K562 treated with DMSO at 1 percent for 24 hours (cell line): ENCODE measurements around the gene CGREF1. TPM values are rescaled to one million over a fixed set of nuclear protein-coding genes. Genes with fewer than 3 reads are reported as not detected.

Experiments
- total RNA-seq: library from RNA; unstranded; fragments of 300-600 nt; gene quantifications from 2 replicates; pipeline ENCODE4 v1.2.3, GENCODE V29; 2022; ENCODE audit warnings: low read depth; ENCODE audit not compliant: insufficient read depth

Gene CGREF1, protein sequence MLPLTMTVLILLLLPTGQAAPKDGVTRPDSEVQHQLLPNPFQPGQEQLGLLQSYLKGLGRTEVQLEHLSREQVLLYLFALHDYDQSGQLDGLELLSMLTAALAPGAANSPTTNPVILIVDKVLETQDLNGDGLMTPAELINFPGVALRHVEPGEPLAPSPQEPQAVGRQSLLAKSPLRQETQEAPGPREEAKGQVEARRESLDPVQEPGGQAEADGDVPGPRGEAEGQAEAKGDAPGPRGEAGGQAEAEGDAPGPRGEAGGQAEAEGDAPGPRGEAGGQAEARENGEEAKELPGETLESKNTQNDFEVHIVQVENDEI
- total RNA-seq: 0.29 and 0.39 TPM in 2 replicates

DNA sequence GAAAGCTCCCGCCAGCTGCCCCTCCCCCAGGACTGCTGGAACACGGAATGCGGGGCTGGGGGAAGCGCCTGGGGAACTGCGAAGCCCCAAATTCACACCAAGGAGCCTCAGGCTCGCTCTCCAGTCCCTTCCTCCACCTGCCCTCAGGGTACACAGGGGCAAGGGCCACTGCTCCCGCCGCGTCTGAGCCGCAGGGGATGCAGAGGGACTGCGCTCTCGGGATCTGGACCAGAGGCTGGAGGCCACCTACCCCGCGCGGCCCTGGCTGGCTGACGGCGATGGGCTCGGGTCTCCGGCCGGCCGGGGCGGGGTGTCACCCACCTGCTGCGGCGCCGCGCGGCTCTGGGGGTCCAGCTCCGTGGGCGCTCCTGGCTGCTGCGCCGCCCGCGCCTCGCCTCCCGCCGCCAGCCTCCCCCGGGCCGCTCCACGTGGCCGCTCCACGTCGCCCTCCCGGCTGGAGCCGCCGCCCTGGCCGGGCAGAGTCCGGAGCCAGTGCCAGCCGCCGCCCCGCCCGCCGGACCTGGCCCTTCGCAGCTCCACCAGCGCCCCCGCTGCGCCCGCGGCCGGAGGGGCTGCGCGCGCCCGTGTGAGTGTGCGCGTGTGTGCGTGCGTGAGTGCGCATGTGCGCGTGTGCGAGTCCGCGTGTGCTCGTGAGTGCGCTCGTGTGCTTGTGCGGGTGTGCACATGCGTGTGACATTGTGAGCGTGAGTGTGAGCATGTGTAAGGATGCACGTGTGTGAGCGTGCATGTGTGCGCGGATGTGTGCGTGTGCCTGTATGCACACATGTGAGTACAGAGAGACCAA is at the start of gene CGREF1:
Gene CGREF1, minus strand, starts transcription at position 604 of the 805 bp plus-strand sequence. CDS start 14,762 bp downstream, outside the sequence.

GRCh38 chr2:27148801-27149439 is 30.0 kb upstream of the CGREF1 start, which contains the start of gene TCF23:
TCF23 (plus strand) TSS chr2:27149004; CDS start chr2:27149134, 130 bp downstream.

GRCh38 chr2:27139310-27139709 is 20.4 kb upstream of the CGREF1 start, which contains the start of gene PRR30:
PRR30 (minus strand) TSS chr2:27139410; CDS start chr2:27138329, 1,081 bp downstream.

DNA sequence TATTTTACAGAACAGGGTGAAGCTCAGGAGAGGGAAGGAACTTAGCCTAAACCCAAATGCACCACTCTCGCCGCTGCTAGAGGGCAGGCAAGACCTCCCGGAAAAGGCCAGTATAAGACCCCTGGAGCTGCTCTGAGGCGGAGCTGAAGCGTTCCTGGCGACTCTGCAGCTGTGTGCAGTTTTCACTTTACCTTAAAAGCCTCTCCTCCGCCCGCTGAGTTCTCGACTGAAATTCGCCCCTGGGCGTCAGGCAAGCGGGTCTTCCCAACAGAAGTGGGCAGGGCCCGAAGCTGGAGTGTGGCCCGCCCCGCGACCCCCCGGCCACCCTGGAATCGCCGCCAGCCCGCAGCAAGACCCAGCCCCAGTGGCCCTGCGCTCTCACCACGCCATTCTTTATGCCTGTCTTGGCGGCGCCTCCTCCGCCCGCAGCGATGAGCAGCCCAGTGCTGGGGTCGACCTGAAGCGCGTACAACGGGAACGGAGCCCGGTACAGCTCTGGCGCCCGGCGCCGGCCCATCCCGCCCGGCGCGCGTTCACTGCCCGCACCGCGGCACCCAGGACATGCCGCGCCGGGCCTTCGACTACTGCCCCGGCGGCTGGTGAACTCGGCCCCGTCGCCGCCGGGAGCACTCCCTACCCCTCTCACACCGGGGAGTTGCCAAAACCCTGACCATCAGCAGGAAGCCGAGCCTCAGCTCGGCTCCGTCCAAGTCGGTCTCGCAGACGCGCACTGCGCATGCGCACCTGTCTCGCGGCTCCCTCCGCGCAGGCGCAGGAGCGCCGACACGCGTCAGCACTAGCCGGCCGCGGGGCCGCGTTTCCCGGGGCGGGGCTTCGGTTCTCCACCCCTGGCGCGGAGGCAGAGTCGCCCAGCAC is 15.2 kb upstream of the CGREF1 start, which contains the start of gene PREB:
Gene PREB, minus strand, starts transcription at position 732 of the 876 bp plus-strand sequence. Its CDS starts 215 bp downstream, at position 517.

GRCh38 chr2:27123302-27124150 is 4.6 kb upstream of the CGREF1 start, which contains the start of gene ABHD1:
ABHD1 (plus strand) TSS chr2:27123815; CDS start chr2:27123949, 134 bp downstream.

DNA sequence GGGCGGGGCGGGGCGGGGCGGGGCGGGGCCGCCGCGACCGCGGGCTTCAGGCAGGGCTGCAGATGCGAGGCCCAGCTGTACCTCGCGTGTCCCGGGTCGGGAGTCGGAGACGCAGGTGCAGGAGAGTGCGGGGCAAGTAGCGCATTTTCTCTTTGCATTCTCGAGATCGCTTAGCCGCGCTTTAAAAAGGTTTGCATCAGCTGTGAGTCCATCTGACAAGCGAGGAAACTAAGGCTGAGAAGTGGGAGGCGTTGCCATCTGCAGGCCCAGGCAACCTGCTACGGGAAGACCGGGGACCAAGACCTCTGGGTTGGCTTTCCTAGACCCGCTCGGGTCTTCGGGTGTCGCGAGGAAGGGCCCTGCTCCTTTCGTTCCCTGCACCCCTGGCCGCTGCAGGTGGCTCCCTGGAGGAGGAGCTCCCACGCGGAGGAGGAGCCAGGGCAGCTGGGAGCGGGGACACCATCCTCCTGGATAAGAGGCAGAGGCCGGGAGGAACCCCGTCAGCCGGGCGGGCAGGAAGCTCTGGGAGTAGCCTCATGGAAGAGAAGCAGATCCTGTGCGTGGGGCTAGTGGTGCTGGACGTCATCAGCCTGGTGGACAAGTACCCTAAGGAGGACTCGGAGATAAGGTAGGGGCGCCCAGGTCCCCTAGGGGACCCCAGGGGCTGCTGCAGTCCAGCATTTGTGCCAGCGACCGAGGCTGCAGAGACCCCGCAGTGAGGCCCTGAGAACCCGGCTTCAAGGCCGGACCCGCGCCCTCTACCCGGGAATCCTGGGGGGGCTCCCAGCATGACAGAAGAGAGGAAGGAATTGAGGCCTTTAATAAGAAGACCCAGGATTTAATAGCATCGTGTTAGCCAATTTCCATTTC is 32.0 kb downstream of the CGREF1 start, which contains the start of gene KHK:
Gene KHK, plus strand, starts transcription at position 49 of the 870 bp plus-strand sequence. Its CDS starts 488 bp downstream, at position 537.

GRCh38 chr2:27078267-27079194 is 40.4 kb downstream of the CGREF1 start, which contains the start of gene EMILIN1:
EMILIN1 (plus strand) TSS chr2:27078615; CDS start chr2:27079066, 451 bp downstream.

DNA sequence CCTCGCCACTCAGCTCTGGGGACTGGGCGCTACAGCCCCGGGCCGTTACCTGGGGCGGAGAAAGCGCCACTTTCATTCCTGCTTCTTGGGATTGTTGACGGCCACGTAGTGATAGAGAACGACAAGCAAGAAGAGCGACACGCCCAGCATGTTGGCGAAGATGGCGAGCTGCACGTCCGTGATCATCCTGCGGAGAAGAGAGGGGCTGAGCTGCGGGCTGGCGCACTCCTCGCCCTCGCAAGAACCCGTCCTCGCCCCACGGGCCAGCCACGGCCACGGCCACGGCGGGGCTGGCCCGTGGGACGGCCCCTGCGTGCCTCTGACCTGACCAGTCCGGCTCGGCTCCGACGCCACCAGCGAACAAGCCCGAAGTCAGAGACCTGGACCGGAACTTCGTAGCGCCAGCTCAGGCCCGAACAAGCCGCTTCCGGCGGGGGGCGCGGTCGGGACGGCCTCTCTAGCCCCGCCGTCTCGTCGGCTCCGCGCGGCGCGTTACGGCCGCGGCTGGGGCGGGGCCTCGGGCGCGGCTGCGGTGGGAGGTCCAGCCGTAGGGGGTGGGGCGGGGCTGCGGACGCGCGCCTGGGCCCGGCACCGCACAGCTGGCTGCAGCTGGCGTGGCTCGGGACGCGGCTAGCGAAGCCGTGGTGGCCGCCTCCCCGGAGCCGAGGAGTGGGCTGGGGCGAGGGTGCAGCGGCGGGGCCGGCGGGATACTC is 47.5 kb downstream of the CGREF1 start, which contains the start of gene OST4:
Gene OST4, minus strand, starts transcription at position 378 of the 713 bp plus-strand sequence.

GRCh38 chr2:27050996-27051901 is 67.7 kb downstream of the CGREF1 start, which contains the start of gene AGBL5:
AGBL5 (plus strand) TSS chr2:27051668; CDS start chr2:27052959, 1,291 bp downstream.

Other genes starting within 250 kb of the CGREF1 start
- gene MAPRE3, start 148.5 kb downstream of the CGREF1 start, total RNA-seq: 56.8 and 61.9 TPM in 2 replicates
- gene TMEM214, start 86.2 kb downstream of the CGREF1 start, total RNA-seq: 113 and 117 TPM in 2 replicates
- gene AGBL5, start 67.5 kb downstream of the CGREF1 start, total RNA-seq: 39.3 and 43.3 TPM in 2 replicates
- 226 and 237 TPM in 2 replicates for gene OST4, start 47.5 kb downstream of the CGREF1 start, total RNA-seq
- 4.9 and 5.4 TPM in 2 replicates for gene EMILIN1, start 40.5 kb downstream of the CGREF1 start, total RNA-seq
- 18.6 and 18.8 TPM in 2 replicates for gene KHK, start 32.4 kb downstream of the CGREF1 start, total RNA-seq
- 0.23 and 0.66 TPM in 2 replicates for gene ABHD1, start 4.7 kb upstream of the CGREF1 start, total RNA-seq
- 102 and 109 TPM in 2 replicates for gene PREB, start 15.5 kb upstream of the CGREF1 start, total RNA-seq
- not detected in 2 replicates for gene PRR30, start 20.3 kb upstream of the CGREF1 start, total RNA-seq
- gene TCF23, start 29.9 kb upstream of the CGREF1 start, total RNA-seq: not detected in 2 replicates
- 99.2 and 103 TPM in 2 replicates for gene ATRAID, start 92.9 kb upstream of the CGREF1 start, total RNA-seq
- gene SLC5A6, start 93.1 kb upstream of the CGREF1 start, total RNA-seq: 34.1 and 34.6 TPM in 2 replicates
- gene CAD, start 98.2 kb upstream of the CGREF1 start, total RNA-seq: 45.7 and 49.5 TPM in 2 replicates
- 2.3 and 2.8 TPM in 2 replicates for gene SLC30A3, start 143.9 kb upstream of the CGREF1 start, total RNA-seq
- gene DNAJC5G, start 156.3 kb upstream of the CGREF1 start, total RNA-seq: 0.30 TPM in 1 of 2 replicates, not detected in the other
- gene TRIM54, start 163.3 kb upstream of the CGREF1 start, total RNA-seq: not detected in 2 replicates
- gene UCN, start 189.3 kb upstream of the CGREF1 start, total RNA-seq: 5.5 and 11.2 TPM in 2 replicates
- 64.7 and 77.2 TPM in 2 replicates for gene MPV17, start 204.0 kb upstream of the CGREF1 start, total RNA-seq
- gene GTF3C2, start 237.6 kb upstream of the CGREF1 start, total RNA-seq: 48.9 and 53.5 TPM in 2 replicates